Stimulated activated CD4-positive, alpha-beta T cell treated with anti-CD3 and anti-CD28 coated beads, Interleukin-1b, Interleukin-23, amount 100 ng/mL, for 24 hours (primary cell): ENCODE measurements around the gene SLC25A33.

ENCODE experiments used
- DNase-seq, 4 experiments: peaks; one replicate each; pipeline ENCODE4 v3.0.0-alpha.2; 2020; ENCODE audit warnings: low read depth in 4 of 4, low spot score in 1 of 4

Gene SLC25A33

GRCh38 chr1:9600861-9601834 lies 61.9 kb downstream of the SLC25A33 start:
- no peak for DNase-seq

- DNase-seq = no peak
Observed at GRCh38 chr1:9601942-9602793, 62.9 kb downstream of the SLC25A33 start.

GRCh38 chr1:9602794-9603167 lies 63.5 kb downstream of the SLC25A33 start:
- DNase-seq = no peak

GRCh38 chr1:9603307-9603706 lies 64.0 kb downstream of the SLC25A33 start:
- DNase-seq = no peak

- DNase-seq = no peak
Observed at GRCh38 chr1:9603766-9604753, 64.8 kb downstream of the SLC25A33 start.

GRCh38 chr1:9604836-9605235 lies 65.6 kb downstream of the SLC25A33 start:
- no peak for DNase-seq

- no peak for DNase-seq
Observed at GRCh38 chr1:9605946-9606455, 66.7 kb downstream of the SLC25A33 start.

- DNase-seq = no peak
Observed at GRCh38 chr1:9606458-9606857, 67.2 kb downstream of the SLC25A33 start.

- DNase-seq = no peak
Observed at GRCh38 chr1:9606948-9607347, 67.7 kb downstream of the SLC25A33 start.

GRCh38 chr1:9607352-9607751 lies 68.1 kb downstream of the SLC25A33 start:
- DNase-seq = no peak

GRCh38 chr1:9609998-9610397 lies 70.7 kb downstream of the SLC25A33 start:
- DNase-seq = no peak

- no peak for DNase-seq
Observed at GRCh38 chr1:9610548-9610947, 71.3 kb downstream of the SLC25A33 start.

GRCh38 chr1:9611716-9612115 lies 72.5 kb downstream of the SLC25A33 start:
- no peak for DNase-seq

- no peak for DNase-seq
Observed at GRCh38 chr1:9612162-9612845, 73.0 kb downstream of the SLC25A33 start.

- DNase-seq = no peak
Observed at GRCh38 chr1:9612871-9613624, 73.8 kb downstream of the SLC25A33 start.

GRCh38 chr1:9613625-9614299 lies 74.5 kb downstream of the SLC25A33 start:
- DNase-seq = no peak

- DNase-seq = no peak
Observed at GRCh38 chr1:9615316-9616063, 76.2 kb downstream of the SLC25A33 start.
